RKO (cell line): ENCODE measurements around the gene NCL.
"Not testable (repeated sequence)": the region's sequence is repeated elsewhere in the genome, so short reads cannot be mapped to it uniquely, and the experiment has no call there.

ENCODE experiments used
- DNase-seq: peaks from one replicate; pipeline ENCODE4 v3.0.0-alpha.2; 2016; ENCODE audit warnings: low spot score

Gene NCL

DNA sequence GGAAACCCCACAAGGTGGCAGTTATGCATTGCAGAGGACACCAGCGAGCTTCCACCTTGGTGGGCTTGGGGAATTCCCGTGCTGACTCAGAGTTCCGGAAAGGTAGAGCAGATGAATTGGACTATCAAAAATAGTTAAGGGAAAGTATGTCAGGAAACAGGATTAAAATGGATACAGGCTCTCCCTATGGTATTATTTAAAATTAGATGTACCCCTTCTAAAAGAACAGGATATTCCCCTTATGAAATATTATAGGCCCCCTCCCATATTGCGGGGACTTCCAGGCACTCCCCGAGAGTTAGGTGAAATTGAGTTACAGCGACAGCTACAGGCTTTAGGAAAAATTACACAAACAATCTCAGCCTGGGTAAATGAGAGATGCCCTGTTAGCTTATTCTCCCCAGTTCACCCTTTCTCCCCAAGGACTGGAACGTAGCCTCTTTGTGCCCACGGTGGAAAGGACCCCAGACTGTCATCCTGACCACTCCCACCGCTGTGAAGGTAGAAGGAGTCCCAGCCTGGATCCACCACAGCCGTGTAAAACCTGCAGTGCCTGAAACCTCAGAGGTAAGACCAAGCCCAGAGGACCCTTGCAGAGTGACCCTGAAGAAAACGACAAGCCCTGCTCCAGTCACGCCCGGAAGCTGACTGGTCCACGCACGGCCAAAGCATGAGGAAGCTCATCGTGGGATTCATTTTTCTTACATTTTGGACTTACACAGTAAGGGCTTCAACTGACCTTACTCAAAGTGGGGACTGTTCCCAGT is 58.5 kb downstream of the NCL start:
- DNase-seq: not testable (repeated sequence)

DNA sequence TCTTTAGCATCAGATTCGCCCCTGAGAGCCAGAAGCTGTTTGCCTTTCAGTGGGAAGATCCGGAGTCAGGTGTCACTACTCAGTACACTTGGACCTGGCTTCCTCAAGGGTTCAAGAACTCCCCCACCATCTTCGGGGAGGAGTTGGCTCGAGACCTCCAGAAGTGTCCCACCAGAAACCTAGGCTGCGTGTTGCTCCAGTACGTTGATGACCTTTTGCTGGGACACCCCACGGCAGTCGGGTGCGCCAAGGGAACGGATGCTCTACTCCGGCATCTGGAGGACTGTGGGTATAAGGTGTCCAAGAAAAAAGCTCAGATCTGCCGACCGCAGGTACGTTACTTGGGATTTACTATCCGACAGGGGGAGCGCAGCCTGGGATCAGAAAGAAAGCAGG is 60.1 kb downstream of the NCL start:
- DNase-seq: not testable (repeated sequence)
